ENCODE data around the gene GAS5. TPM values are rescaled to one million over a fixed set of nuclear protein-coding genes. Genes with fewer than 3 reads are reported as not detected.
A peak's percentile ranks its signal among the peaks of the same experiment; 100 is the strongest.

GAS5 gene
- total and polyA plus RNA-seq, 9 of the 15 experiments (the other 6 are each of a cell fraction or from before 2014, with no cell fraction given): 565 to 1,860 (median 1,006) TPM

DNA sequence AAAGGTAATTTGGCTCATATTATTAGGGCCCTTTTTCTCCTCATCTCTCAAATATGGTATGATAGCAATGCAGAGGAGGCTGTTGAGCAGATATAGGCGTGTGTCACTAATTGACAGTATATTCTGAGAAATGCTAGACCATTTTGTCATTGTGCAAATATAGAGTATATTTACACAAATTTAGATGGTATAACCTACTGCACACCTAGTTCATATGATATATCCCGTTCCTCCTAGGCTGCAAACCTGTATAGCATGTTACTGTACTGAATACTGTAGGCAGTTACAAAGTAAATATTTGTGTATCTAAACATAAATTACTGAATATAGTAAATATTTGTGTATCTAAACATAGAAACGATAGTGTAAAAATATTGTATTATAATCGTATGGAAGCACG is 8.9 kb upstream of the GAS5 start:
- no peak overlapping the region for H3K27ac ChIP-seq (ENCODE audit: extremely low read depth, low read depth, low read length)
- WGBS (ENCODE audit: insufficient coverage, low coverage, missing lambda C conversion rate): 86% methylated on average over 5 of the region's 5 CpGs

DNA sequence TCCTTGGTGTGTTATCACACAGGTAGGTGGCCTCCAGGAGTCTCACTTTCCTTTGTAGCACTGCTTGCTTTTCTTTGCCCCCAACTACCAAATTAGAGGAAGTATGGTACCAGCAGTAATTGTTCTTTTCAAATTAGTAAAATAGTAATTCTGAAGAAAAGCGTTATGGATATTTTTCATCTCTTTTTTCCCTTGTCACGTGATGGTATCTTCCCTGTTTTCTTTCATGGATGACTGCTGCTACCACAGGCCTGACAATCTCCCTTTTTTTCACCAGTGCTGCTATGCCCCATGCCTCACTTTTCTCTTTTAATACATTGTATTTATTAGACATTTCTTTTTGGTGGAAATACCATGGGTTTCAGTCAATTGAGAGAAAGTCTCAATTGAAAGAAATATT is 3.7 kb upstream of the GAS5 start:
- H3K4me3 ChIP-seq: 0 out of 2 replicates have a peak overlapping the region, but pooled peaks have one; percentile 86
- CTCF ChIA-PET (ENCODE audit: low intra/inter-chr PET ratio): no interaction called here
- POLR2A ChIA-PET: interaction anchor here (0.6 kb wide), 1 partner anchor 78 kb away, joined by 3 read pairs; no protein-coding TSS in a partner anchor
- peaks cover 8% of the 10 kb centered on the region for H4K20me1 ChIP-seq (replicated peaks; ENCODE audit: control insufficient read depth, insufficient read depth, low read length)
- H3K9ac ChIP-seq (ENCODE audit: insufficient read depth in 1 of 2, low read depth in 2 of 2, low read length in 2 of 2): peak overlapping the region; percentile 57 to 66; a peak in 2 of 4 replicates
- no peaks in the 10 kb centered on the region for H3K27me3 ChIP-seq (ENCODE audit: control insufficient read depth in 2 of 2, insufficient read depth in 2 of 2, low read length in 2 of 2)
- peak overlapping the region; percentile 89 for H2AFZ ChIP-seq (ENCODE audit: low read depth, low read length)
- H3K4me1 ChIP-seq (replicated peaks in 1 of 2; ENCODE audit: control insufficient read depth in 2 of 2, insufficient read depth in 2 of 2, low read length in 2 of 2): peaks cover 17 to 26% of the 10 kb centered on the region in 2 experiments
- H3K79me2 ChIP-seq (ENCODE audit: control insufficient read depth, insufficient read depth, low read length): peaks cover 49% of the 10 kb centered on the region
- in situ Hi-C loops (cut with MboI): no loop called here
- H3K36me3 ChIP-seq (ENCODE audit: control insufficient read depth, insufficient read depth, low read length): peaks cover 33% of the 10 kb centered on the region
- peak in 1 of 4 experiments; percentile 23 for DNase-seq (ENCODE audit: extremely low read depth in 1 of 4, low spot score in 3 of 4)
- BruUV-seq (replicated peaks): no TSS peak
- no peaks in the 10 kb centered on the region for H3K9me3 ChIP-seq (replicated peaks; ENCODE audit: control insufficient read depth, insufficient read depth, low read depth, low read length)
- FAIRE-seq: no peak
- H3K4me2 ChIP-seq (ENCODE audit: insufficient read depth, low read length): peak overlapping the region; percentile 75
- H3K9me1 ChIP-seq (ENCODE audit: control insufficient read depth, insufficient read depth, low read length): no peaks in the 10 kb centered on the region
- H3K27ac ChIP-seq (ENCODE audit: extremely low read depth, low read depth, low read length): peak overlapping the region; percentile 93; the same call in 1 of the 3 replicates
- intact Hi-C loops (cut with micrococcal nuclease): loop anchor here (5.0 kb wide), 1 partner anchor 151 kb away; the partner anchor contains the start of gene RC3H1
- 25% methylated on average over 2 of the region's 2 CpGs for WGBS (ENCODE audit: insufficient coverage, low coverage, missing lambda C conversion rate)
- no peak for ATAC-seq
- no peak for TF ChIP-seq PML (IDR thresholded peaks at IDR 0.05; ENCODE audit: low read length)
- no peak for TF ChIP-seq ILF3 (IDR thresholded peaks at IDR 0.05; ENCODE audit: borderline replicate concordance)
- TF ChIP-seq THRAP3 (IDR thresholded peaks at IDR 0.05; ENCODE audit: borderline replicate concordance): no peak
- TF ChIP-seq LARP7 (IDR thresholded peaks at IDR 0.05): no peak
- TF ChIP-seq HMGN3 (IDR thresholded peaks at IDR 0.05; ENCODE audit: borderline replicate concordance, extremely low read depth, insufficient read length, low read depth, low read length): no peak
- no peak for TF ChIP-seq POLR2AphosphoS2 (IDR thresholded peaks at IDR 0.05; ENCODE audit: low read length)
- TF ChIP-seq RBFOX2 (IDR thresholded peaks at IDR 0.05; ENCODE audit: low read depth, low read length): no peak
- no peak for TF ChIP-seq ZNF511 (CRISPR knock-in tag; IDR thresholded peaks at IDR 0.05)
- no peak for TF ChIP-seq STAT5A (IDR thresholded peaks at IDR 0.05; ENCODE audit: borderline replicate concordance, low read length)
- no peak for TF ChIP-seq ZNF134 (CRISPR knock-in tag; conservative IDR thresholded peaks at IDR 0.05)
- TF ChIP-seq RAD51 (IDR thresholded peaks at IDR 0.05; ENCODE audit: borderline replicate concordance, low read depth): peak; percentile 85
- TF ChIP-seq ZKSCAN8 (CRISPR knock-in tag; IDR thresholded peaks at IDR 0.05): no peak
- TF ChIP-seq TEAD1 (CRISPR knock-in tag; IDR thresholded peaks at IDR 0.05): 0 out of 4 replicates have a peak, but pooled peaks of 1 of the 2 experiments have one; percentile 27
- no peak for TF ChIP-seq MAZ (CRISPR knock-in tag; conservative IDR thresholded peaks at IDR 0.05 in 1 of 2, IDR thresholded peaks at IDR 0.05 in 1 of 2)

More for the DNA sequence above, 8.9 kb upstream of the GAS5 start:
- DNase-seq (ENCODE audit: extremely low read depth in 1 of 4, low spot score in 3 of 4): no peak
- H3K9me3 ChIP-seq (replicated peaks; ENCODE audit: control insufficient read depth, insufficient read depth, low read depth, low read length): no peaks in the 10 kb centered on the region
- H3K9me1 ChIP-seq (ENCODE audit: control insufficient read depth, insufficient read depth, low read length): no peaks in the 10 kb centered on the region
- BruUV-seq (replicated peaks): no TSS peak
- in situ Hi-C loops (cut with MboI) (no loop called here), intact Hi-C loops (cut with micrococcal nuclease) (no loop called here)
- no peaks in the 10 kb centered on the region for H3K27me3 ChIP-seq (ENCODE audit: control insufficient read depth in 2 of 2, insufficient read depth in 2 of 2, low read length in 2 of 2)
- TF ChIP-seq HEY1 (CRISPR knock-in tag; IDR thresholded peaks at IDR 0.05; ENCODE audit: borderline replicate concordance) (no peak), ZNF695 (CRISPR knock-in tag; IDR thresholded peaks at IDR 0.05) (no peak), GABPB1 (CRISPR knock-in tag; IDR thresholded peaks at IDR 0.05) (no peak), DACH1 (IDR thresholded peaks at IDR 0.05; ENCODE audit: partially characterized antibody) (no peak), ZNF347 (CRISPR knock-in tag; IDR thresholded peaks at IDR 0.05; ENCODE audit: low read depth) (no peak), CBX1 (IDR thresholded peaks at IDR 0.05; ENCODE audit: low read depth) (no peak)
- peaks cover 4% of the 10 kb centered on the region; the same call in 1 of the 3 replicates for H3K79me2 ChIP-seq (ENCODE audit: control insufficient read depth, insufficient read depth, low read length)
- H3K4me1 ChIP-seq (replicated peaks in 1 of 2; ENCODE audit: control insufficient read depth in 2 of 2, insufficient read depth in 2 of 2, low read length in 2 of 2): no peaks in the 10 kb centered on the region
- H2AFZ ChIP-seq (ENCODE audit: low read depth, low read length): no peak overlapping the region
- H4K20me1 ChIP-seq (replicated peaks; ENCODE audit: control insufficient read depth, insufficient read depth, low read length): no peaks in the 10 kb centered on the region
- H3K9ac ChIP-seq (ENCODE audit: insufficient read depth in 1 of 2, low read depth in 2 of 2, low read length in 2 of 2): no peak overlapping the region
- H3K4me2 ChIP-seq (ENCODE audit: insufficient read depth, low read length): no peak overlapping the region
- ChIA-PET CTCF (ENCODE audit: low intra/inter-chr PET ratio) (no interaction called here), POLR2A (interaction anchor here (1.0 to 3.0 kb wide), 2 partner anchors 9 to 12 kb away, joined by 3 to 13 read pairs; partner anchors contain the start of genes GAS5 and ZBTB37)
- H3K4me3 ChIP-seq: no peak overlapping the region
- FAIRE-seq: no peak
- peaks cover 23% of the 10 kb centered on the region; the same call in 1 of the 3 replicates for H3K36me3 ChIP-seq (ENCODE audit: control insufficient read depth, insufficient read depth, low read length)
- ATAC-seq: no peak
